ENCODE results near the gene LRRC49.

LRRC49 gene

GRCh38 chr15:71097890-71098289, 205.3 kb downstream of the LRRC49 start:
- no peak for DNase-seq

- DNase-seq = no peak
Measured at GRCh38 chr15:71098920-71099319, 206.3 kb downstream of the LRRC49 start.
